RWPE1 (cell line): ENCODE data around the gene BBS2.
"Not testable (repeated sequence)": the region's sequence is repeated elsewhere in the genome, so short reads cannot be mapped to it uniquely, and the experiment has no call there.

ENCODE experiments used
- CTCF ChIA-PET: fragments of 350-600 bp; sonication (Branson Sonifier 250); formaldehyde crosslinking; extraction: SDS; loops from one replicate; lab custom pipeline; 2021; lab: Yijun Ruan, JAX
- POLR2A ChIA-PET: fragments of 400-600 bp; formaldehyde crosslinking; extraction: SDS; loops from one replicate; lab custom pipeline; 2020; ENCODE audit warnings: antibody characterized with exemption; ENCODE audit not compliant: low non-redundant PET; lab: Yijun Ruan, JAX
- DNase-seq: peaks from one replicate; pipeline ENCODE4 v3.0.0; 2012; ENCODE audit warnings: low spot score
- H3K27ac ChIP-seq: fragments of 450-650 bp; 2 replicates; pipeline ENCODE4 v1.5.1; 2017
- CTCF ChIP-seq: fragments of 450-650 bp; conservative IDR thresholded peaks from 2 replicates; pipeline ENCODE4 v1.5.1; 2017; ENCODE audit warnings: low read depth, mild to moderate bottlenecking

The BBS2 gene

DNA sequence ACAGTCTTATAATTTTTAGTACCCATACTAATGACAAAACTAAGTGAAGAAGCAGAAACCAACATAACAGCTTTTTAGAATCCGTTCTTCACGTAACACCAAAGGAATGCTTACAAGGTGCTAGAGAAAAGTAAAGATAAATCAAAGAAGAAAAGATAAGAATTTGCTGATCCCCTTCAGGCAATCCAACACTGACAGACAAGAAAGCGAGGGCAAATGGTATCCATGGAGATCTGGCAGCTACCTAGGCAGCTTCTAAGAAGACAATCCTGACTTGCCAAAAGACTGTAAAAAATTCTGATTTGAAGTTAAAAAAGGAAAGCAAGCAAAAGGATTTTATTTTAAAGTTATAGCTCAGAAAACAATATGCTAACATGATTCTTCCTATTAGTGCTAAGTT lies 14.6 kb downstream of the BBS2 start:
- POLR2A ChIA-PET: no interaction called here
- no peak for TF ChIP-seq CTCF
- DNase-seq: no peak
- no peak overlapping the region for H3K27ac ChIP-seq
- CTCF ChIA-PET: no interaction called here

DNA sequence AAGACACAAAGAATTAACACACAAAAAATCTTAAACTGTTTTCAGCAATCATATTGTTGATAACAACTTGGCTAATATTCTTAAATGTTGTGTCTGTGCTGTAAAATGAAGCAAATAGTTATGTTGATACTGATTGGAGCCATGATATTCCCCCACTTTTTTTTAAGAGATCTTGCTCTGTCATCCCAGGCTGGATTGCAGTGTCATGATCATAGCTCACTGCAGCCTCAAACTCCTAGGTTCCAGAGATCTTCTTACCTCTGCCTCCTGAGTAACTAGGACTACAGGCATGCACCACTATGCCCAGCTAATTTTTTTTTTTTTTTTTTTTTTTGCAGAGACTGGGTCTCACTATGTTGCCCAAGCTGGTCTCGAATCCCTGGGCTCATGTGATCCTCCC lies 26.0 kb downstream of the BBS2 start:
- ChIA-PET POLR2A (no interaction called here), CTCF (no interaction called here)
- no peak for TF ChIP-seq CTCF

DNA sequence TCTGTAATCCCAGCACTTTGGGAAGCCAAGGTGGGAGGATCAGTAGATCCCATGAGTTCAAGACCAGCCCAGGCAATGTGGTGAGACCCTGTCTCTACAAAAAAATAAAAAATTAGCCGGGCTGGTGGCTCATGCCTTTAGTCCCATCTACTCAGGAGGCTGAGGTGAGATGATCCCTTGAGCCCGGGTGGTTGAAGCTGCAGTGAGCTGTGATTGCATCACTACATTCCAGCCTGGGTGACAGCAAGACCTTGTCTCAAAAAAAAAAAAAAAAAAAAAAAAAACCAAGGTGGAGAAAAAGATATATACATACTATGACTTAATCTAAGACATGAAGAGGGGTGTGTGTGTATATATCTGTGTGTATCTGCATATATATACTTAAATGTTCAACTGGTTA lies 26.7 kb downstream of the BBS2 start:
- ChIA-PET CTCF (no interaction called here), POLR2A (no interaction called here)
- TF ChIP-seq CTCF: no peak
- no peak for DNase-seq
- H3K27ac ChIP-seq: no peak overlapping the region

More for the DNA sequence above, 26.0 kb downstream of the BBS2 start:
- DNase-seq: no peak
- H3K27ac ChIP-seq: no peak overlapping the region

GRCh38 chr16:56491657-56492261 lies 28.1 kb downstream of the BBS2 start:
- no peak for DNase-seq
- no peak overlapping the region for H3K27ac ChIP-seq
- ChIA-PET POLR2A (no interaction called here), CTCF (interaction anchor here (0.6 kb wide), 1 partner anchor 20 kb away, joined by 6 read pairs; no protein-coding TSS in a partner anchor)
- no peak for TF ChIP-seq CTCF

- POLR2A ChIA-PET, DNase-seq, H3K27ac ChIP-seq: not testable (repeated sequence)
- CTCF ChIA-PET: interaction anchor here (1.1 kb wide), 1 partner anchor 112 kb away, joined by 4 read pairs; no protein-coding TSS in a partner anchor
Observed at GRCh38 chr16:56488868-56489267, 31.0 kb downstream of the BBS2 start.

DNA sequence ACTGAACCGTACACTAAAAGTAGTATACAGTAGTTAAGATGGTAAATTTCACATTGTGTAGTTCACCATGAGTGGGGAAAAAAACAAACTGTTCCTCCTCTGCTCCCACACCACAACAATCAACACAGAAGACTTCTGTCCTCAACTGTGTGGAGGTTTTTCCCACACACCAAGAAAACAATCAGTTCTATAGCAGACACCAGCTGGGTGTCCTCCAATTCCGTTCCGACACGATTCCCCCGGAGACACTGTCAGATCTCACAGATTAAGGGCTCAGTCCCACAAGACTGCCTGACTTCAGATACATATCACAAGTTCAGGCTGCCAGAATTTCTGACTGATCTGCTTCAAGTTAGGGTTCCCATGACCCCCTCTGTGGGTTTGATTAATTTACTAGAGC lies 31.8 kb downstream of the BBS2 start:
- POLR2A ChIA-PET: no interaction called here
- no peak for TF ChIP-seq CTCF
- no peak for DNase-seq
- CTCF ChIA-PET: interaction anchor here (0.6 to 1.1 kb wide), 2 partner anchors 81 to 113 kb away, joined by 3 to 4 read pairs; no protein-coding TSS in a partner anchor
- H3K27ac ChIP-seq: no peak overlapping the region

DNA sequence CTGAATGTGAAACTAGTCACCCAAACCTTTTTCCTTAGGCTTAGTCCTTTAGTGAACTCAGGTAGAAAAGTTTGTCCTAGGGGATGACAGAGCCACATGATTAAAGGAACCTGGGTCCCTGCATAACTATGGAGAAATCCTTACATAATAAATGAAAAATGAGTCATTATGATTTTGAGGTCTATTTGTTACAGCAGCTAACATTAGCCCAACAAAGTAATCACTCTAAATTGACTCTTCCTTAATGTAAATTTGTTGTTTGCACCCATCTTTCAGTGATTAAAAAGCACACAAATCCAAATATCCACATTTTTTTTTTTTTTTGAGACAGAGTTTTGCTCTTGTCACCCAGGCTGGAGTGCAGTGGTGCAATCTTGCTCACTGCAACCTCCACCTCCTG lies 36.4 kb downstream of the BBS2 start:
- TF ChIP-seq CTCF: no peak
- no peak for DNase-seq
- no peak overlapping the region for H3K27ac ChIP-seq
- ChIA-PET CTCF (no interaction called here), POLR2A (no interaction called here)
